SU-DHL-6 (cell line): ENCODE results near the gene PLSCR5.

Experiments
- EZH2phosphoT487 ChIP-seq: fragments of 200-600 bp; sonication (generic), shearing (Covaris generic); conservative IDR thresholded peaks from 2 replicates; pipeline ENCODE4 v1.6.1; 2018; ENCODE audit warnings: mild to moderate bottlenecking, antibody characterized with exemption, low read length, moderate library complexity, mixed read lengths
- TF ChIP-seq, protein P1 (sequence below): fragments of 200-600 bp; sonication (generic); IDR thresholded peaks from one replicate; pipeline ENCODE4 v1.5.1; 2017; ENCODE audit warnings: antibody characterized with exemption, mild to moderate bottlenecking, low read length, moderate library complexity; ENCODE audit not compliant: insufficient read depth, poor library complexity, severe bottlenecking

DNA sequence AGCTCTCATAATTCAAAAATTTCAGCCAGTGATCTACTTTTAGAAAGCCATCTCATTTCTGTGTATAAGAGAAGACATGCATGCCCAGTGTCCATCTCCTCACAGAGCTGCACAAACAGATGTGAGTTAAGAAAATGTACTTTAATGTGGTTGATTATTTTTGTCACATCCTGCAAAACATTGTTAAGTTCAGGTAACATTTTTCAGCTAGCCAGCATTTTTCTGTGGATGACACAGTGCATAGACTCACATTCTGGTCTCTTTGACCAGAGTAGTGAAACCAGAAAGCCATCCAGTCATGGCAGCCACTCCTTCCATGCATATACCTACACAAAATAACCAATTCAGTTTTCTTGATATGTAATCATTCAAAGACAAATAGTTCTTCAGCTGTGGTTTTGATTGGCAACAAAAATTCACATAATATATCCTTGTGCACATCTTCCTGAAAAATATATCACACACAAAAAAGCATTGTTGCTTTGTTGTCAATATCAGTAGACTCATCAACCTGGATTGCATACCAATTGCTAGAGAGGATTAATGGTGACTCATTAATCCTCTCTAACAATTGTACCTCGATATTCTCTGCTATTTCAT is 58.7 kb downstream of the PLSCR5 start:
- TF ChIP-seq, protein P1, sequence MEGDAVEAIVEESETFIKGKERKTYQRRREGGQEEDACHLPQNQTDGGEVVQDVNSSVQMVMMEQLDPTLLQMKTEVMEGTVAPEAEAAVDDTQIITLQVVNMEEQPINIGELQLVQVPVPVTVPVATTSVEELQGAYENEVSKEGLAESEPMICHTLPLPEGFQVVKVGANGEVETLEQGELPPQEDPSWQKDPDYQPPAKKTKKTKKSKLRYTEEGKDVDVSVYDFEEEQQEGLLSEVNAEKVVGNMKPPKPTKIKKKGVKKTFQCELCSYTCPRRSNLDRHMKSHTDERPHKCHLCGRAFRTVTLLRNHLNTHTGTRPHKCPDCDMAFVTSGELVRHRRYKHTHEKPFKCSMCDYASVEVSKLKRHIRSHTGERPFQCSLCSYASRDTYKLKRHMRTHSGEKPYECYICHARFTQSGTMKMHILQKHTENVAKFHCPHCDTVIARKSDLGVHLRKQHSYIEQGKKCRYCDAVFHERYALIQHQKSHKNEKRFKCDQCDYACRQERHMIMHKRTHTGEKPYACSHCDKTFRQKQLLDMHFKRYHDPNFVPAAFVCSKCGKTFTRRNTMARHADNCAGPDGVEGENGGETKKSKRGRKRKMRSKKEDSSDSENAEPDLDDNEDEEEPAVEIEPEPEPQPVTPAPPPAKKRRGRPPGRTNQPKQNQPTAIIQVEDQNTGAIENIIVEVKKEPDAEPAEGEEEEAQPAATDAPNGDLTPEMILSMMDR = no peak
- TF ChIP-seq EZH2phosphoT487 = no peak
